GM12874 (cell line): Measurements from ENCODE around the gene SCN7A.

Source experiments
- TF ChIP-seq, protein P1 (sequence below): IDR thresholded peaks from 2 replicates; pipeline ENCODE4 v1.5.1; 2011; ENCODE audit warnings: low read depth, mild to moderate bottlenecking, control low read depth, low read length, moderate library complexity; ENCODE audit not compliant: insufficient read depth

Gene SCN7A

GRCh38 chr2:166375736-166376487 lies 118.1 kb downstream of the SCN7A start, which contains the start of gene SCN9A:
Gene SCN9A (minus strand): TSS chr2:166375944. CDS start chr2:166311756, 64,188 bp downstream.
- TF ChIP-seq, protein P1, sequence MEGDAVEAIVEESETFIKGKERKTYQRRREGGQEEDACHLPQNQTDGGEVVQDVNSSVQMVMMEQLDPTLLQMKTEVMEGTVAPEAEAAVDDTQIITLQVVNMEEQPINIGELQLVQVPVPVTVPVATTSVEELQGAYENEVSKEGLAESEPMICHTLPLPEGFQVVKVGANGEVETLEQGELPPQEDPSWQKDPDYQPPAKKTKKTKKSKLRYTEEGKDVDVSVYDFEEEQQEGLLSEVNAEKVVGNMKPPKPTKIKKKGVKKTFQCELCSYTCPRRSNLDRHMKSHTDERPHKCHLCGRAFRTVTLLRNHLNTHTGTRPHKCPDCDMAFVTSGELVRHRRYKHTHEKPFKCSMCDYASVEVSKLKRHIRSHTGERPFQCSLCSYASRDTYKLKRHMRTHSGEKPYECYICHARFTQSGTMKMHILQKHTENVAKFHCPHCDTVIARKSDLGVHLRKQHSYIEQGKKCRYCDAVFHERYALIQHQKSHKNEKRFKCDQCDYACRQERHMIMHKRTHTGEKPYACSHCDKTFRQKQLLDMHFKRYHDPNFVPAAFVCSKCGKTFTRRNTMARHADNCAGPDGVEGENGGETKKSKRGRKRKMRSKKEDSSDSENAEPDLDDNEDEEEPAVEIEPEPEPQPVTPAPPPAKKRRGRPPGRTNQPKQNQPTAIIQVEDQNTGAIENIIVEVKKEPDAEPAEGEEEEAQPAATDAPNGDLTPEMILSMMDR, result no peak

GRCh38 chr2:166375195-166375735 lies 118.8 kb downstream of the SCN7A start:
- TF ChIP-seq, protein P1, result no peak

GRCh38 chr2:166373951-166374350 lies 120.1 kb downstream of the SCN7A start:
- TF ChIP-seq, protein P1, result no peak

DNA sequence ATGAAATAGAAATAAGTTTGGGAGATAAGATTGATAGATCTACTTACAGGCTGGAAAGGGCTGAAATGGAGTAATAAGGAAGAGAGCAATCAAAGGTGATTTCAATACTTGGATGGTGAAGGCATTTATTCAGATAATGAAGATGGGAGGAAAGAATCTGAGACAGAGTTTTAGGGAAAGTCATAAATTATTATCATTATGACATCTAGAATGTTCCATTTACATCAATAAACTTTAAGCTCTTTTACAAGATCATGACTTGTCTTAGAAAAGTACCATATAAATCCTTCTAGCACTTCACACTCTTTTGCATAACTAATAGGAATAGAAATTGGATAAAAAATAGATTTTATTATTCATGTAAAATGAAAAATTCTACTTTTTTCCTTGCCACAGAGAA lies 120.5 kb downstream of the SCN7A start:
- TF ChIP-seq, protein P1, result no peak

DNA sequence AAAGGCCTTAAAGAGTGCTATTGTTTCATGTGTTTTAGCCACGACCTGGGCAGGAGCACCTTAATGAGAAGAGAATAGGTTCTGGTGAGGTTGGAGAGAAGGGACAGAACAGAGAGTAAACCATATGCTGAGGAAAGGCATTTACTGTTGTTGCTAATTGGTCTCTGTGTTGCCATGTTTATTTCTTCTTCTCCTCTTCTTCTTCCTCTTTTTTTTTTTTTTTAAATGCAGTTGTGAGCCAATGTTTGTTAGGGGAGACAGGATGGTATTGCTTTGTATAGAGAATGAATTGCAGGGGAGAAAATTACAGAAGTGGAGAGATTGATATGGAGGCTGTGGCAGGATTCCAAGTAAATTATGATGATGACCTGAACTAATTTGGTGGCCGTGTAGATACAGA lies 120.9 kb downstream of the SCN7A start:
- TF ChIP-seq, protein P1, result no peak

- TF ChIP-seq, protein P1, result no peak
These were observed 122.0 kb downstream of the SCN7A start for GRCh38 chr2:166372046-166372445.

DNA sequence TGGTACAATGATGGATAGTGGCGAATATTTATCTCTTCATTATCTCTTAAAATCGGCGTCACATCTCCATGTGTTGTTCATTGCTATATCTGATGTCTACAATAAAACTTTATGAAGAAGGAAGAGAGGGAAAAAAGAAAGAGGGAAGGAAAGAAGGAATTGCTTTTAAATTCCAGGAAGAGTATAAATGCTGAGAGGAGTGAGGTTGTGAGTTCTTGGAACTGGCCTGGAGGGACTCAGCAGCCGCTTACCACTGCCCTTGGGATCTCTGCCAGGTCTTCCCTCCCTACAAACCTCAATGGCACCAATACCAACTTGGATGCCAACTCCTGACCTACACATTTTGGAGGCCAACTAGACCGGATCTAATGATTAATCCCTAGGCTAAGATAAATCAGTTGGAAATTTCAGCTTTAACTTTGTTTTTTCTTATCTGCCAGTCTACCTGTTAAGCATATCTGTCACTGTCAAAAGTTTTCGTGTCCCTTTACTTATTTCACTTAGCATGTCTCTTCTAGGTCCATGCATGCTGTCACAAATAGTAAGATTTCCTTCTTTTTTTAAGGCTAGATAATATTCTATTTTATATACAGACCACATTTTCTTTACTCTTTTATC lies 128.1 kb downstream of the SCN7A start:
- TF ChIP-seq, protein P1, result no peak
